Epidermal melanocyte (primary cell): Measurements from ENCODE around the gene GCAT.

Experiments used
- DNase-seq: peaks from one replicate; pipeline ENCODE4 v3.0.0; 2011; ENCODE audit warnings: low spot score; ENCODE audit not compliant: insufficient read length

GCAT gene

DNA sequence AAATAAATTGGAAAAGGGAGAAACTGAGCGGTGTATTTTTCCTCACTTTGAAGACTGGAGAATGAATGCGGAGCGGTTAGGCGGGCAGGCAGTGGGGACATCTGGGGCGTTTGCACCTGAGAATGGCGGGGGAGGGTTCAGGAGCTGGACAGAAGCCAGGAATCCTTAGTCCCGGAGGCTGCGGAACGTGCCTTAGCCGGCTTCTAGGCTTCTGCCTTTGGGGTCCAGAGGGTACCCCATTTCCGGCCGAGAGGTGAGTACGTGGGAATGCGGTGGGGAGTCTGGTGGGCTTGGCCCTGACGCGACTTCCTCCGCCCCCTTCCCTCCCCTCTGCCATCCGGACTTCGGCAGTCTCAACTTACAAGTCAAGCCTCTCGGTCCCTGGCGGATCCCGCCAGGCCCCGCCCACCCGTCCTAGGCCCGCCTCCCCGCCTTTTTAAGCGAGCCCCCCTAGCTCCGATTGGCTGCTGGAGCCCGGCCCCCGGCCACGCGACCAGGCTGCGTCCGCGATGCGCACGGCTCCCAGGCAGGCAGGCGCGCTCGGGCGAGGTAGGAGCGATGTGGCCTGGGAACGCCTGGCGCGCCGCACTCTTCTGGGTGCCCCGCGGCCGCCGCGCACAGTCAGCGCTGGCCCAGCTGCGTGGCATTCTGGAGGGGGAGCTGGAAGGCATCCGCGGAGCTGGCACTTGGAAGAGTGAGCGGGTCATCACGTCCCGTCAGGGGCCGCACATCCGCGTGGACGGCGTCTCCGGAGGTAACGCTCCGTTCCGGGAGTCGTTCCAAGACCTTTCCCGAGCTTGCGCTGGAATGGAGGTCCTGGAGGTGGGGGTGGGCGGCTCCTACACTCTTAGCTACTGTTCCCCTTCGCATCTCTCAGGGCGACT lies at the start of gene GCAT:
GCAT (plus strand) TSS at position 525 of the 884 bp plus-strand sequence; CDS start at position 559, 34 bp downstream.
- DNase-seq = peak; percentile 98

- no peak for DNase-seq
Observed at GRCh38 chr22:37758694-37759093, 49.0 kb upstream of the GCAT start.

- DNase-seq = no peak
Observed at GRCh38 chr22:37759281-37759680, 48.5 kb upstream of the GCAT start.

DNA sequence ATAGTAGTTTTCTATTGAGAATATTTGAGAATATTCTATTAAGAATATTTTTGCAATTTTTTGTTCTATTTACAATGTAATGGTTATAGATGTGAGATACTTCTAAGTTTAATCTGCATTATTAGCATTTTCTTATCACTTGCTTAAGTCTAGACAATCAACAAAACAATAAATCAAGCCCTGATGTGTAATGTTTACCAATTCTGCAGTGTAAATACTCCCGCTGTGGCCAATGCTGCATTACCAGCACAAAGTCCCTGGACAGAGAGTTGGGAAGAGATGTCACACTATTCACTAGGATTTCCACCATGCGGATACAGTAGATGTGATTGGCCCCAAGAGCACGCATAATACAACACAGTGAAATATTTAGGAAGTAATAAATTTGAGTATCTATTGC lies 47.6 kb upstream of the GCAT start:
- no peak for DNase-seq

GRCh38 chr22:37762389-37762836 lies 45.3 kb upstream of the GCAT start:
- DNase-seq = no peak

DNA sequence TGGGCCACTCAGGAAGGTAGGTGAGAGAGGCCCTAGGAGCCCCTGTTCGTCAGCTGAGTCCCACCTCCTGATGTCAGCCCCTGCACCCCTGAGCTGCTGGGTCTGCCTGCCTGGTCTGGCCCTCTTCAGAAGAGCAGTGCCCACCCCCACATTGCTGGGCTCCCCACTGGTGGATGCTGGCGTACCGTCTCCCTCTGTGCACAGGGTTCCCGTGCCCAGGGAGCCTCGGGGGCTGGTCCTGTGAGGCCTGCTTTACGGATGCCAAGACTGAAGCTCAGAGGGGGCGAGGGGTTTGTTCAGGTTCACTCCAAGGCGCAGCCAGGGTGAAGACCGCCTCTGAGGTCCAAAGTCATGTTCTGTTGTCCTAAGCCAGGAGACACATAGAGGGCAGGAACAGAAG lies 44.7 kb upstream of the GCAT start:
- DNase-seq = no peak

DNA sequence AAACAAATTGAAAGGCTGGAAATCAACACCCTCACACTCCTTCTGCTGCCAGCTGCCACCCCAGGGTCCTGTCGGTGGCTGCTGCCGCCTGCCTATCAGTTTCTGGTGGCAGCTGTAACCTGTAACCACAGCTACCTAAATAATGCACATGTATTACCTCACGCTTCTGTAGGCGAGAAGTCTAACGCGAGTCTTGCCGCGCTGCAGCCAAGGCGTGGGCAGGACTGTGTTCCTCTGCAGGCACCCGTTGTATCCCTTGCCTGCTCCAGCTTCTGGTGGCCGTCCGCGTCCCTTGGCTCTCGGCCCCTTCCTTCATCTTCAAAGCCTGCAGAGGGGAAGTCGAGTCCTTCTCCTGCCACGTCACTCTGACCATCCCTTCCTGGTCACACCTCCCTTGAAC lies 44.1 kb upstream of the GCAT start:
- no peak for DNase-seq

GRCh38 chr22:37764622-37765021 lies 43.1 kb upstream of the GCAT start:
- DNase-seq = no peak

DNA sequence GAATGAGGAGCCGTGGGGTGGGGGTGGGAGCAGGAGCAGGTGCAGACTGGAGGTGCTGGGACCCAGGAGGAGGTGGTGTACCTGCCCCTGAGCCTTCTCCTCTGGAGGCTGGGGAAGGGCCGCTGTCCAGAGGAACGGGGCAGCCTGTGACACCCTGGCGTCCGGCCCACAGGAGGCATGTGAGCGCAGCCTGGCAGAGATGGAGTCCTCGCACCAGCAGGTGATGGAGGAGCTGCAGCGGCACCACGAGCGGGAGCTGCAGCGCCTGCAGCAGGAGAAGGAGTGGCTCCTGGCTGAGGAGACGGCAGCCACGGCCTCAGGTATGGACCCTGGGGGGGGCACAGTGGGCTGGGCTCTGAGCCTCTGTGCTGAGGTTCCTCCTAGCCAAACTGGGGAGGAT lies 42.2 kb upstream of the GCAT start:
- DNase-seq = no peak

- no peak for DNase-seq
Observed at GRCh38 chr22:37765953-37766576, 41.7 kb upstream of the GCAT start.

DNA sequence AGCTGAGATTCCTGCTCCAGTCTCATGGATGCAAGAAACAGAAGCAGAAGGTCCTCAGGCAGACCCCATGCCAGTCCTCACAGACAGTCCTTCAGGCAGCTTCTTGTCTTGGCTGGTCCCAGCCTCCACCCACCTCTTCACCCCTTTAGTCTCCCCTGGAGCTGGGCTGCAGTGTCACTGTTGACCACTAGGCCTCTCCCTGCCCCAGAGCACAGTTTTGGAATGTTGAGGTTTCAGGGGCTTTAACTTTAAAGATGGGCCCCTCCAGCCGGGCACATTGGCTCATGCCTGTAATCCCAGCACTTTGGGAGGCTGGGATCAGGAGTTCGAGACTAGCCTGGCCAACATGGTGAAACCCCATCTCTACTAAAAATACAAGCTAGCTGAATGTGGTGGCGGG lies 39.5 kb upstream of the GCAT start:
- DNase-seq = no peak

DNA sequence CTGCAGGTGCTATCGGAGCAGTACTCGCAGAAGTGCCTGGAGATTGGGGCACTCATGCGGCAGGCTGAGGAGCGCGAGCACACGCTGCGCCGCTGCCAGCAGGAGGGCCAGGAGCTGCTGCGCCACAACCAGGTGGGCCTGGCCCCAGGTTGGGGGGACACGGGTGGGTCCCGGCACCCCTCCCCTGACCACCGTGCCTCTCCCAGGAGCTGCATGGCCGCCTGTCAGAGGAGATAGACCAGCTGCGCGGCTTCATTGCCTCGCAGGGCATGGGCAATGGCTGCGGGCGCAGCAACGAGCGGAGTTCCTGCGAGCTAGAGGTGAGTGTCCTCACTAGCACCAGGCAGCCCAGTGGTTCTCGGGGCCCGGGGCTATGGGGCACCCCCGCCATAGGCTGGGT lies 38.7 kb upstream of the GCAT start:
- DNase-seq = no peak

- DNase-seq = no peak
Observed at GRCh38 chr22:37771081-37771480, 36.7 kb upstream of the GCAT start.

DNA sequence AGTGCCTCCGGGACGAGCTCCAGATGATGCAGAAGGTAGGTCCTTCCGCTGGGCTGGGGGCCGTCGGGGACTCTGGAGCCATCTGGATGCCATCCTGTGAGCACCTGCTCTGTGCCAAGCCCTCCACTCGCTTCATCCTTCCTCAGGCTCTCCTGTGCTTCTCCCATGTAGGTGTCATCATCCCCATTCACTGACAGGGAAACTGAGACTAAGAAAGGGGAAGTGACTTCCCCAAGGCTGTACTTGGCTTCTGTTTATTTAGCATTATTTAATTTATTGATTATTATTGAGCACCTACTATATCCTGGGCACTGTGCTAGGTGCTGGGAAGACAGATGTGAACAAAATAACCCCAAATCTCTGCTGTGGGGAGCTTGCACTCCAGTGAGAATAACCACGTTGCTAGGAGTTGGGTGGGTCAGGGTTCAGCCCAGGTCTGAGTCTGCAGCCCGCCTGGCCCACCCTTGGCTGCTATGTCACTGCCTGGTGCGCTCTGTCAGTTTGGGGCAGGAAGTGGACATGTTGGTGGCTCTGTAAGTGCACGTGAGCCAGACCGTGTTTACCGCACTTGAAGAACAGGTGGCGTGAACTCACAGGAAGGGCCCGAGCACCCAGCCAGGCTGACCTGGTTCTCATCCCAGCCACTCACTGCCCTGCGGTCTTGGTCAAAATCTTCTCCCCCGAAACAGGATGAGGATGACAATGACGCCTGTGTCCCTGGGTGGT lies 35.9 kb upstream of the GCAT start:
- DNase-seq = no peak

- DNase-seq = no peak
Observed at GRCh38 chr22:37774728-37775127, 33.0 kb upstream of the GCAT start.

GRCh38 chr22:37775785-37776638 lies 31.7 kb upstream of the GCAT start:
- no peak for DNase-seq

GRCh38 chr22:37776639-37777005 lies 31.1 kb upstream of the GCAT start:
- no peak for DNase-seq

DNA sequence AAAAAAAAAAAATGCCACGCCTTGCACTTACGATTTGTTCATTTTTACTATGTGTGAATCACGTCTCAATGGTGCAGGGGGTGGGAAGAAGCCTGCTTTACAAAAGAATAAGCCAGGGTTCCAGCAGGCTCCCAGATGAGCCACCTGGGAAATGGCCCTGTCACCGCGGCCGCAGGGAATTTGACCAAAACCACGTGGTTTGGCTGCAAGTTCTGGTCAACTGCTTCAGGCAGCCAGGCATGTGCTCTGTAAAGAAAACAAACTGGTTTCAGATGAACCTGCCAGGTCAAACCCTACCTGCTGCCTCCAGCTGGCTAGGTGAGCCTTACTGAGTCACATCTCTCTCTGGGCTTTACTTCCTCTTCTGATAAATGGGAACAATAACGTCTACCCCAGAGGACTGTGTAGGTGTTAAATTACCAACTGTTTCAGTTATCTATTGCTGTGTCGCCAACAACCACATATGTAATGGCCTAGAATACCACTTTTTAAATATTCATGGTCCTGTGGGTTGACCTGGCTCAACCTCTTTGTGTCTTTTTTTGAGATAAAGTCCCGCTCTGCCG lies 30.5 kb upstream of the GCAT start:
- no peak for DNase-seq

- DNase-seq = no peak
Observed at GRCh38 chr22:37778370-37779009, 29.2 kb upstream of the GCAT start.

DNA sequence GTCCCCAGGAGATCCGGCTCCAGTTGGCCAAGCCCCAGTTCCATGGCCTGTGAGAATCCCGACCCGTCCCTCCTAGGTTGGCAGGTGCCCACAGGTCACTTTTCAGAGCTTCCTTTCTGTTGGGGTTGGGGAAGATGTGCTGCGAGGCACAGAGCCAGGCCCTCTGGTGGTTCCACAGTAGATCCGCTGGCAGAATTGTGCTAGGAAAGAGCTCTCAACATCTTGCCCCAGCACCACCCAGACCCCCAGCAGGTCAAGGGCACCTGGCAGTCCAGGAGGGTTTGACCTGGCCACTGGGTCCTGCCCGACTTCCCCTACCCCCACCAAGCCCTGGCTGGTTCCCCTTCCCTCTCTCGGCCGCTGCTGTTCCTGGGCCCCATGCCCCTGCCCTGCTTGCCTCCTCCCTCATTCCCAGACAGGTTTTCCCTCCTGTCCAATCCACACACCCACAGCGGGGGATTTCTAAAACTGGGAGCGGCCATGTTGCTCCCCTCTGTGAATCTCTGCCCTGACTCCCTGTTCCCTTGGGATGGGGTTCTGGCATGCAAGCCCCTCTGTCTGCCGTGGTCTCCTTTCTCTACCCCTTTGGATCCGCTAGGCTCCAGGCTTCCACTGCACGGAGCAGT lies 26.2 kb upstream of the GCAT start:
- no peak for DNase-seq
